DOHH2 (cell line): Measurements from ENCODE around the gene TMTC2.

ENCODE experiments used
- H3F3A ChIP-seq: fragments of 200-600 bp; sonication (generic), shearing (Covaris generic); 2 replicates; pipeline ENCODE4 v1.6.0; 2016; ENCODE audit warnings: antibody characterized with exemption, mild to moderate bottlenecking; ENCODE audit not compliant: control insufficient read depth, insufficient read depth
- H3K27ac ChIP-seq: fragments of 200-600 bp; sonication (generic); 2 replicates; pipeline ENCODE4 v1.5.1; 2014; ENCODE audit warnings: low read depth, mild to moderate bottlenecking, low read length, moderate library complexity
- H3K27me3 ChIP-seq: fragments of 200-600 bp; sonication (generic); 2 replicates; pipeline ENCODE4 v1.6.1; 2014; ENCODE audit warnings: mild to moderate bottlenecking, low read length, mixed read lengths; ENCODE audit not compliant: control insufficient read depth
- H3K36me3 ChIP-seq: fragments of 200-600 bp; sonication (generic); 2 replicates; pipeline ENCODE4 v1.6.1; 2014; ENCODE audit warnings: mild to moderate bottlenecking, low read length, moderate library complexity, mixed read lengths; ENCODE audit not compliant: control insufficient read depth
- H3K4me1 ChIP-seq: fragments of 200-600 bp; sonication (generic); 2 replicates; pipeline ENCODE4 v1.6.1; 2014; ENCODE audit warnings: mild to moderate bottlenecking, low read length, mixed read lengths; ENCODE audit not compliant: control insufficient read depth
- H3K4me2 ChIP-seq: fragments of 200-600 bp; sonication (generic); 2 replicates; pipeline ENCODE4 v1.6.0; 2014; ENCODE audit warnings: mild to moderate bottlenecking, low read length, moderate library complexity
- H3K4me3 ChIP-seq: fragments of 200-600 bp; sonication (generic); 2 replicates; pipeline ENCODE4 v1.5.1; 2014; ENCODE audit warnings: mild to moderate bottlenecking, low read length, mixed read lengths
- H3K79me2 ChIP-seq: fragments of 200-600 bp; sonication (generic); 2 replicates; pipeline ENCODE4 v1.6.1; 2014; ENCODE audit warnings: mild to moderate bottlenecking, low read length, mixed read lengths; ENCODE audit not compliant: control insufficient read depth
- H3K9me2 ChIP-seq: fragments of 200-600 bp; sonication (generic); replicated peaks from 2 replicates; pipeline ENCODE4 v1.6.1; 2014; ENCODE audit warnings: mild to moderate bottlenecking, low read length, mixed read lengths; ENCODE audit not compliant: control insufficient read depth
- H3K9me3 ChIP-seq: fragments of 200-600 bp; sonication (generic); 2 replicates; pipeline ENCODE4 v1.6.1; 2014; ENCODE audit warnings: antibody characterized with exemption, low read length, mixed read lengths; ENCODE audit not compliant: control insufficient read depth, insufficient read depth
- H4K20me1 ChIP-seq: fragments of 200-600 bp; sonication (generic); 2 replicates; pipeline ENCODE4 v1.6.0; 2014; ENCODE audit warnings: low read depth, mild to moderate bottlenecking, antibody characterized with exemption, low read length, moderate library complexity; ENCODE audit not compliant: control insufficient read depth, insufficient read depth
- EZH2phosphoT487 ChIP-seq: fragments of 200-600 bp; sonication (generic); IDR thresholded peaks from 2 replicates; pipeline ENCODE4 v1.6.1; 2017; ENCODE audit warnings: borderline replicate concordance, mild to moderate bottlenecking, antibody characterized with exemption, low read length, moderate library complexity, mixed read lengths
- TF ChIP-seq, protein P1 (sequence below): fragments of 200-600 bp; sonication (generic); IDR thresholded peaks from one replicate; pipeline ENCODE4 v1.5.1; 2014; ENCODE audit warnings: antibody characterized with exemption, mild to moderate bottlenecking, low read depth, low read length; ENCODE audit not compliant: poor library complexity, severe bottlenecking

The TMTC2 gene

GRCh38 chr12:83039413-83039812 is 352.7 kb downstream of the TMTC2 start:
- Histone ChIP-seq H3K9me3 (no peaks in the 10 kb centered on the region), H3K4me2 (no peak overlapping the region), H4K20me1 (no peaks in the 10 kb centered on the region), H3K27me3 (no peaks in the 10 kb centered on the region), H3K9me2 (no peaks in the 10 kb centered on the region), H3F3A (no peaks in the 10 kb centered on the region), H3K79me2 (no peaks in the 10 kb centered on the region), H3K4me3 (no peak overlapping the region), H3K27ac (no peak overlapping the region), H3K4me1 (no peaks in the 10 kb centered on the region), H3K36me3 (no peaks in the 10 kb centered on the region)
- no peak for TF ChIP-seq EZH2phosphoT487
- TF ChIP-seq, protein P1, sequence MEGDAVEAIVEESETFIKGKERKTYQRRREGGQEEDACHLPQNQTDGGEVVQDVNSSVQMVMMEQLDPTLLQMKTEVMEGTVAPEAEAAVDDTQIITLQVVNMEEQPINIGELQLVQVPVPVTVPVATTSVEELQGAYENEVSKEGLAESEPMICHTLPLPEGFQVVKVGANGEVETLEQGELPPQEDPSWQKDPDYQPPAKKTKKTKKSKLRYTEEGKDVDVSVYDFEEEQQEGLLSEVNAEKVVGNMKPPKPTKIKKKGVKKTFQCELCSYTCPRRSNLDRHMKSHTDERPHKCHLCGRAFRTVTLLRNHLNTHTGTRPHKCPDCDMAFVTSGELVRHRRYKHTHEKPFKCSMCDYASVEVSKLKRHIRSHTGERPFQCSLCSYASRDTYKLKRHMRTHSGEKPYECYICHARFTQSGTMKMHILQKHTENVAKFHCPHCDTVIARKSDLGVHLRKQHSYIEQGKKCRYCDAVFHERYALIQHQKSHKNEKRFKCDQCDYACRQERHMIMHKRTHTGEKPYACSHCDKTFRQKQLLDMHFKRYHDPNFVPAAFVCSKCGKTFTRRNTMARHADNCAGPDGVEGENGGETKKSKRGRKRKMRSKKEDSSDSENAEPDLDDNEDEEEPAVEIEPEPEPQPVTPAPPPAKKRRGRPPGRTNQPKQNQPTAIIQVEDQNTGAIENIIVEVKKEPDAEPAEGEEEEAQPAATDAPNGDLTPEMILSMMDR = no peak

DNA sequence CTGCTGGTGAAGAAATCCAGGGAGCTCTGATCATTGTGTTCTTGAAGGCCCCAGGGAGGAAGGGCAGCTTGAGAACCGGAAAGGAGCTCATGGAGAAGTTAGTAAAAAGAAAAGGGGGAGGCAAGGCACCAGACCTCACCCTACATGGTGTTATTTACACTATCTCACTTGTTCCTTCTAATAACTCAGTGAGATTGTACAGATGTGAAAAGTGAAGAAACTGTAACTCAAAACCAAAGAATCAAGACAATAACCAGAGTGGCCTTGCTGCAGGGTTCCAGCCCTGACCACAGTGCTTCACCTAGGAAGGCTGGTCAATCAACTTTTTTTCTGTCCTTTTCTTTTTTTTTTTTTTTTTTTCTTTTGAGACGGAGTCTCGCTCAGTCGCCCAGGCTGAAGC is 353.6 kb downstream of the TMTC2 start:
- TF ChIP-seq, protein P1 = no peak
- TF ChIP-seq EZH2phosphoT487 = no peak
- Histone ChIP-seq H3F3A (no peaks in the 10 kb centered on the region), H3K4me2 (no peak overlapping the region), H3K9me3 (no peaks in the 10 kb centered on the region), H3K4me3 (no peak overlapping the region), H4K20me1 (no peaks in the 10 kb centered on the region), H3K36me3 (no peaks in the 10 kb centered on the region), H3K27ac (no peak overlapping the region), H3K27me3 (no peaks in the 10 kb centered on the region), H3K9me2 (no peaks in the 10 kb centered on the region), H3K79me2 (no peaks in the 10 kb centered on the region), H3K4me1 (no peaks in the 10 kb centered on the region)

- Histone ChIP-seq H3K27me3 (no peaks in the 10 kb centered on the region), H3K9me3 (no peaks in the 10 kb centered on the region)
Observed at GRCh38 chr12:83040991-83041390, 354.3 kb downstream of the TMTC2 start.

More at GRCh38 chr12:83040991-83041390, 354.3 kb downstream of the TMTC2 start:
- H3F3A ChIP-seq = no peaks in the 10 kb centered on the region
- H3K4me1 ChIP-seq = no peaks in the 10 kb centered on the region
- no peak overlapping the region for H3K4me2 ChIP-seq
- no peaks in the 10 kb centered on the region for H3K79me2 ChIP-seq
- no peak overlapping the region for H3K27ac ChIP-seq
- TF ChIP-seq, protein P1 = no peak
- no peak for TF ChIP-seq EZH2phosphoT487
- H4K20me1 ChIP-seq = no peaks in the 10 kb centered on the region
- no peak overlapping the region for H3K4me3 ChIP-seq
- no peaks in the 10 kb centered on the region for H3K36me3 ChIP-seq
- H3K9me2 ChIP-seq = no peaks in the 10 kb centered on the region
